Measurements from ENCODE around the gene VWF. TPM values are rescaled to one million over a fixed set of nuclear protein-coding genes. Genes with fewer than 3 reads are reported as not detected.
"Not testable (repeated sequence)": the region's sequence is repeated elsewhere in the genome, so short reads cannot be mapped to it uniquely, and the experiment has no call there.

The VWF gene
- total RNA-seq, 1 experiment from 2014 or later: 0.03 TPM

DNA sequence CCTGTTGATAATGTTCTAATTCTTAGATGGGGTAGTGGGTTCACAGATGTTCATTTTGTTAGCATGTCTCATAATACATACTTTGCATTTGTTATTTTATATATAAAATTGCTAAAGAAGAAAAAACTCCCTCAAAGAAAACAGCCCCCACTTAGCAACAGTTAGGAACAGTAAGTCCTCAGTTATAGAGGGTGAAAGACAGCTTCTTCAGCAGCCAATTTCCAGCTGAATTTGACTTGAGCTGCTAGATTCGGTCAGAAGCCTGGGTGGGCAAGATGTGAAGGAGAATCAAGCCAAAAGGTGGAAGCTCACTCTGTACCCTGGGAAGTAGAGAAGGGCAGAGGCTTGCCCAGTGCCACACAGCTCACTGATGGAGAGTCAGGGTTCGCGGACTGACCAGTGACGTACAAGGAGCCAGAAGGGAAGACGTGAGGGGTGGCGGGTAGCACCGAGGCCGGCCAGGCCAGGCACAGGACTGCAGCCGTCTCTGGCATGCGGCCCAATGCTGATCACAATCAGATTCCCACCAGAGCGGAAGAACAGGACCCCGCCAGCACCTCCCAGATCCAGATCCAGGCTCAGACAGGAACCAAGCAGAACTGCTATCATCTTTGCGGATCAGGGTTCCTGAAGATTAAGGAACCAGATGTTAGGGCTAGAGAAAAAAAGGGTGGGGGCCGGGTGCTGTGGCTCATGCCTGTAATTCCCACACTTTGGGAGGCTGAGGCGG, 30.4 kb upstream of the VWF start:
- no peaks in the 10 kb centered on the region; the same call in 1 of the 2 replicates for H3K9me3 ChIP-seq
- H3K36me3 ChIP-seq: no peaks in the 10 kb centered on the region
- no peak for DNase-seq
- H3K4me3 ChIP-seq: no peak overlapping the region
- no peaks in the 10 kb centered on the region for H3K27me3 ChIP-seq

DNA sequence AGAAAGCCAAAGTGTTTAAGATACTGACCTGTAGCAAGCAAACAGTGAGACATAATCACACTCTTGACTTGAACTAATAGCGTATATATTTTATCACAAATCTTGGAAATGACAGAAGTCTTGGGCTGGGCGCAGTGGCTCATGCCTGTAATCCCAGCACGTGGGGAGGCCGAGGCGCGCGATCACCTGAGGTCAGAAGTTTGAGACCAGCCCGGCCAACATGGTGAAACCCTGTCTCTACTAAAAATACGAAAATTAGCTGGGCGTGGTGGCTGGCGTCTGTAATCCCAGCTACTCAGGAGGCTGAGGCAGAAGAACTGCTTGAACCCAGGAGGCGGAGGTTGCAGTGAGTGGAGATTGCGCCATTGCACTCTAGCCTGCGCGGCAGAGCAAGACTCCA, 24.3 kb upstream of the VWF start:
- not testable (repeated sequence) for H3K36me3 ChIP-seq, DNase-seq, H3K9me3 ChIP-seq, H3K27me3 ChIP-seq, H3K4me3 ChIP-seq

DNA sequence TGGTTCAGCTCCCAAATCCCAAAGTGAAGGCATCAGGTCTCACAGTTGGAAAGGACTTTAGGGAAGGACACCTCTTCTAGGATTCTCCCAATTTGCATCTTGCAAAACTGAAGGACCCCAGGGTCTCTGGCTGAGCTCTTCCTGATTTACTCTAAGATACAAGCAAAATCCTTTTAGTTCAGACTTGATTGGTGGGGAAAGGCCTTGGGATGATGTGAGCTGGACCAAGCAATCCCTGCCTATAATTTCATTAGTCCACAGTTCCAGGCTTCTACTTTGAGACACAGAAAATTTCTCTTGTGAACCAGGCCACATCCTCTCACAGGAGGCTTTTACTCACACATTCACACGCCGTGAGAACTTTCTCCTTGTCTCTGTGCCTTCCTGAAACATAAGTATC, 23.6 kb upstream of the VWF start:
- Histone ChIP-seq H3K27me3 (no peaks in the 10 kb centered on the region), H3K4me3 (no peak overlapping the region), H3K36me3 (no peaks in the 10 kb centered on the region), H3K9me3 (peaks cover 3% of the 10 kb centered on the region; the same call in 1 of the 2 replicates)
- DNase-seq: no peak

DNA sequence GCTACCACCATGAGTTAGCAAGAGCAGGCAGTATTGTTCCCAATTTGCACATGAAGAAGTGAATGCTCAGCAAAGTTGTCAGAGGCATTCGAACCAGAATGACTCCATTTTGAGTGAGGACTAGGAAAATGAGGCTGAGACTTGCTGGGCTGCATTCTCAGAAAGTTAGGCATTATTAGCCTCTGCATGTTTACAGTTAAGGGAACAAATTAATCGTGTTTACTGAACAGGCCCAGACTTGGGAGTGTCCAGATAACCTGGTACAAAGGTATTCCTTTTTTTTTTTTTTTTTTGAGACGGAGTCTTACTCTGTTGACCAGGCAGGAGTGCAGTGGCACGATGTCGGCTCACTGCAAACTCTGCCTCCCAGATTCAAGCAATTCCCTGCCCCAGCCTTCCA, 22.5 kb upstream of the VWF start:
- no peaks in the 10 kb centered on the region for H3K27me3 ChIP-seq
- H3K4me3 ChIP-seq: no peak overlapping the region
- DNase-seq: no peak
- no peaks in the 10 kb centered on the region for H3K36me3 ChIP-seq
- H3K9me3 ChIP-seq: peaks cover 3% of the 10 kb centered on the region; the same call in 1 of the 2 replicates

DNA sequence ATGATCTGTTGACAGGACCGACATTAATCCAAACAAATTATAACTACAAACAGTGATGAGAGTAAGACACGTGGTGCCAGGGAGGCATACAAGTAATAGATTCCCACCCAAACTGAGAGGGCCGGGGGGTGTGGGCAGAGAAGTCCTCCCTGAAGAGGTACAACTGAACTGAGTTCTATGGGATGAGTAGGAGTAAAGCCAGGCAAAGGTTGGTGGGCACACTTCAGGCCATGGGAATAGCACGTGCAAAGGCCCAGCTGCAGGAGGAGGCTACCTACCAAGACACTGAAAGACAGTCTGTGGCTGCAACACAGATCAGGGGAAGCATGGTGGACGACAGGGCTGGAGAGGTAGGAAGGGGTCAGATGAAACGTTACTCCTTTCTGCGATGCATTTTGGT, 22.0 kb upstream of the VWF start:
- Histone ChIP-seq H3K9me3 (peaks cover 3% of the 10 kb centered on the region; the same call in 1 of the 2 replicates), H3K27me3 (no peaks in the 10 kb centered on the region), H3K36me3 (no peaks in the 10 kb centered on the region), H3K4me3 (no peak overlapping the region)
- no peak for DNase-seq

DNA sequence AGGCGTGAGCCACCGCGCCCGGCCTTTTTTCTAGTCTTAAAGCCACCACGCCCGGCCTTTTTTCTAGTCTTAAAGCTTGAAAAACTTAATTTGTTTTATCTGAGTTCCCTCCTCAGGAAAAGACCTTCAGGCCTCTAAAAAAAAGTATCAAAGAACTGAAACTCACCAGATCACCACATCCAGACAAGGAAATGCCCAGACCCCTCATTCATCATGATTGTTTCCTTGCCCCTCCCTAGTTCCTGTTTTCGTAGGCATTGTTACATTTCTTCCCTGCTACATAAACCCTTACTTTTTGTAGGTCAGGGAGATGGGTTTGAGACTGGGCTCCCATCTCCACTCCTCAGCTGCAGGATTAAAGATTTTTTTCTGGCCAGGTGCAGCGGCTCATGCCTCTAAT, 21.1 kb upstream of the VWF start:
- DNase-seq: no peak
- Histone ChIP-seq H3K36me3 (no peaks in the 10 kb centered on the region), H3K9me3 (peaks cover 3% of the 10 kb centered on the region; the same call in 1 of the 2 replicates), H3K27me3 (no peaks in the 10 kb centered on the region), H3K4me3 (no peak overlapping the region)

DNA sequence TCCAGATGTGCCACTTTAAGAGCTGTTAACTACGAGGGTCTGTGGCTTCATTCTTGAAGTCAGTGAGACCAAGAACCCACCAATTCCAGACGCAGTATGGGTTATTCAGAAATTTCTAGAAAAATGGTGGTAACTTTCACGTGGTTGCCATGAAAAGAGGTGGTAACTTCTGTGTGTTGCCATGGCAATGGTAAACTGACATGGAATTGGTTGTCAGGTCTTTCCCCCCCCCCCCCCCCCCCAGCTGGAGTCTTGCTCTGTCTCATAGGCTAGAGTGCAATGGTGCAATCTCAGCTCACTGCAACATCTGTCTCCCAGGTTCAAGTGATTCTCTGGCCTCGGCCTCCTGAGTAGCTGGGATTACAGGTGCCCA, 18.8 kb upstream of the VWF start:
- H3K4me3 ChIP-seq: no peak overlapping the region
- no peak for DNase-seq
- no peaks in the 10 kb centered on the region for H3K9me3 ChIP-seq
- no peaks in the 10 kb centered on the region for H3K36me3 ChIP-seq
- no peaks in the 10 kb centered on the region for H3K27me3 ChIP-seq

DNA sequence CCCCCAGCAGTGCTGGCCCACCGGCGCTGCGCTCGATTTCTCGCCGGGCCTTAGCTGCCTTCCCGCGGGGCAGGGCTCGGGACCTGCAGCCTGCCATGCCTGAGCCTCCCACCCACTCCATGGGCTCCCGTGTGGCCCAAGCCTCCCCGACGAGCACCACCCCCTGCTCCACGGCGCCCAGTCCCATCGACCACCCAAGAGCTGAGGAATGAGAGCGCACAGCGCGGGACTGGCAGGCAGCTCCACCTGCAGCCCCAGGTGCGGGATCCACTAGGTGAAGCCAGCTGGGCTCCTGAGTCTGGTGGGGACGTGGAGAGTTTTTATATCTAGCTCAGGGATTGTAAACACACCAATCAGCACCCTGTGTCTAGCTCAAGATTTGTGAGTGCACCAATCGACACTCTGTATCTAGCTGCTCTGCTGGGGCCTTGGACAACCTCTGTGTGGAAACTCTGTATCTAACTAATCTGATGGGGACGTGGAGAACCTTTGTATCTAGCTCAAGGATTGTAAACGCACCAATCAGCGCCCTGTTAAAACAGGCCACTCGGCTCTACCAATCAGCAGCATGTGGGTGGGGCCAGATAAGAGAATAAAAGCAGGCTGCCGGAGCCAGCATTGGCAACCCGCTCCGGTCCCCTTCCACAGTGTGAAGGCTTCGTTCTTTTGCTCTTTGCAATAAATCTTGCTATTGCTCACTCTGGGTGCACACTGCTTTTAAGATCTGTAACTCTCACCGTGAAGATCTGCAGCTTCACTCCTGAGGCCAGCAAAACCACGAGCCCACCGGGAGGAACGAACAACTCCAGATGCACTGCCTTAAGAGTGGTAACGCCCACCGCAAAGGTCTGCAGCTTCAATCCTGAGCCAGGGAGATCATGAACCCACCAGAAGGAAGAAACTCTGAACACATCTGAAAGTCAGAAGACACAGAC, 18.2 kb upstream of the VWF start:
- not testable (repeated sequence) for H3K4me3 ChIP-seq, H3K27me3 ChIP-seq, H3K9me3 ChIP-seq, DNase-seq, H3K36me3 ChIP-seq

DNA sequence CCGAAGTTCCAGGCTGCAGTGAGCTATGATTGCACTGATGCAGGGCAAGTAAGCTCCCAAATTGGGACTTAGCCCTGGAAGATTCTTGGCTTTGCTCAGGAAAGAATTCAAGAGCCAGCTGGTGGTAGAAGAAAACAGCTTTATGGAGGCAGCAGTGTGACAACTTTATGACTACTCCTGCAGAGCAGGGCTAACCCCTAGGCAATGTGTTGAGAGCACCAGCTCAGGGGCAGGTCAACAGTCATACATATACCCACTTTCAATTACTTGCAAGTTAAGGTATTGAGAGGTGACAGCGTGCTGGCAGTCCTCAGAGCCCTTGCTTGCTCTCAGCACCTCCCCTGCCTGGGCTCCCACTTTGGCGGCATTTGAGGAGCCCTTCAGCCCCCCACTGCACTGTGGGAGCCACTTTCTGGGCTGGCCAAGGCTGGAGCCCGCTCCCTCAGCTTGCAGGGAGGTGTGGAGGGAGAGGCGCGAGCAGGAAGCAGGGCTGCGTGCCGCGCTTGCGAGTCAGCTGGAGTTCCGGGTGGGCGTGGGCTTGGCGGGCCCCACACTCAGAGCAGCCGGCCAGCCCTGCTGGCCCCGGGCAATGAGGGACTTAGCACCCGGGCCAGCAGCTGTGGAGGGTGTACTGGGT, 17.4 kb upstream of the VWF start:
- H3K9me3 ChIP-seq, H3K27me3 ChIP-seq, H3K36me3 ChIP-seq, H3K4me3 ChIP-seq, DNase-seq: not testable (repeated sequence)

DNA sequence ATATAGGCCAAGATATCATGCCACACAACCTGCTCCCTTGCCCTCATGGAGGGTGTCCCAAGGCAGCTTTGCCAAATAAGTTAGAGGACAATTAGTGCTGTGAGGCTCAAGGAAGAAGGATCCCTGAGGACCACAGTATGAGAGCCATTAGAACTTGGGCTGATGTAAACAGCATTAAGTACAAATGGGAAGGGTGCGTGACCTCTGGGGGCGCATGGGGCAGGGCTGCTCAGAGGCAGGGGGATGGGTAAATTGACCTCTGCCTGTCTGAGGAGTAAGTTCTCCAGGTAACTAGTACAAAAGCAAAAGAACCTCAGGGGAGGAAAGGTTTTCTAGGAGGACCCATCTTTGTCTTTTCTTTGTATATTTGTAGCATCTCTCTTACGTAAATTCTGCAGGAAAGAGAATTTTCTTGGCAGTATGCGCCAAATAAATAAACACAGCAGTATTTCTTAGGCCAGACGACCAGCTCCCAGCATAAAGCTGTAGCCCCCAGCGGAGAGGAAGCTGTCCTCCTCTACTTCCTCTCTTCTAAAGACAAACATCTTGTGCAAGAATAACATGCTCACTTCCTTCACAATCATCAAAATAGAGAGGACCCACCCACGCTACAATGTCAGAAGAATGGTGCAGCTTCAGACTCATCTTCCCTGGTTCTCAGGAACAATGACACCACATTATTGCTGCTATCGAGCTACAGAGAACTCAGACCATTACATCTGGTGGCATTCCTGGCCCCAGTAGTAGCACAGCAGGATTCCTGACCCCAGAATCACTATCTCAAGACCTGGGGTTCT, 16.4 kb upstream of the VWF start:
- H3K27me3 ChIP-seq: no peaks in the 10 kb centered on the region
- DNase-seq: no peak
- no peaks in the 10 kb centered on the region for H3K36me3 ChIP-seq
- no peak overlapping the region for H3K4me3 ChIP-seq
- H3K9me3 ChIP-seq: no peaks in the 10 kb centered on the region

DNA sequence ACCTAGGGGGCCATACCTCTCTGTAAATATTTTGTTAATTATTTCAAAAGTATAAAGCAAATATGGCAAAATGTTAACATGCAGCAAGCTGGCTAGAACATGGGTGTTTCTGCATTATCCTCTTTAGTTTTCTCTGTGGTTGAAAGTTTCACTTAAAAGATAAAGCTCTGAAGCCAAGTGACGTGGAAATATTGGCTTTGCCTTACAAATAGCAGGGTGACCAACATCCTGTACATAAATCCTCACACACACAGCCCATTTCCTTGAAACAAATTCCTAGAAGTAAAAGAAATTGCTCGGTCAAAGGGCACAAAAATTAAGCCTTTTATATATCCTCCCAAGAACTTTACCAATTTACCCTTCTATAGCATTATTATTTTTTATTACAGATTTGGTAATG, 10.6 kb upstream of the VWF start:
- Histone ChIP-seq H3K9me3 (peaks cover 5% of the 10 kb centered on the region), H3K4me3 (no peak overlapping the region), H3K36me3 (no peaks in the 10 kb centered on the region), H3K27me3 (no peaks in the 10 kb centered on the region)
- DNase-seq: no peak

DNA sequence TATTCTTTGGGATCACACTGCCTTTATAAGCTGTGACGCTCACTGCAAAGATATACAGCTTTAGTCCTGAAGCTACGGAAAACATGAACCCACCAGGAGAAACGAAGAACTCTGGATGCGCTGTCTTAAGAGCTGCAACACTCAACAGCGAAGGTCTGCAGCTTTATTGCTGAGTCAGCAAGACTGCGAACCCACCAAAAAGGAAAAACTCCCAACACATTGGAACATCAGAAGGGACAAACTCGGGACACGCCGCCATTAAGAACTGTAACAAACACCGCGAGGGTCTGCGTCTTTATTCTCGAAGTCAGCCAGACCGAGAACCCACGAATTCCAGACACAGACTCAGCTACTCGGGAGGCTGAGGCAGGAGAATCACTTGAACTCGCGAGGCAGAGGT, 9.2 kb upstream of the VWF start:
- Histone ChIP-seq H3K27me3 (no peaks in the 10 kb centered on the region), H3K36me3 (no peaks in the 10 kb centered on the region), H3K9me3 (peaks cover 5% of the 10 kb centered on the region), H3K4me3 (no peak overlapping the region)
- DNase-seq: no peak

DNA sequence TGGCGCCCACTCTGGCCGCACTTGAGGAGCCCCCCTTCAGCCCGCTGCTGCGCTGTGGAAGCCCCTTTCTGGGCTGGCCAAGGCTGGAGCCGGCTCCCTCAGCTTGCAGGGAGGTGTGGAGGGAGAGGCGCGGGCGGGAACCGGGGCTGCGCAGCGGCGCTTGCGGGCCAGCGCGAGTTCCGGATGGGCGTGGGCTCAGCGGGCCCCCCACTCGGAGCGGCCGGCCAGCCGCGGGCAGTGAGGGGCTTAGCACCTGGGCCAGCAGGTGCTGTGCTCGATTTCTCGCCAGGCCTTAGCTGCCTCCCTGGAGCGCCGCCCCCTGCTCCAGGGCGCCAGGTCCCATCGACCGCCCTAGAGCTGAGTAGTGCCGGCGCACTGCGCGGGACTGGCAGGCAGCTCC, 8.0 kb upstream of the VWF start:
- no peaks in the 10 kb centered on the region for H3K36me3 ChIP-seq
- DNase-seq: no peak
- H3K27me3 ChIP-seq: no peaks in the 10 kb centered on the region
- peaks cover 5% of the 10 kb centered on the region for H3K9me3 ChIP-seq
- H3K4me3 ChIP-seq: no peak overlapping the region

DNA sequence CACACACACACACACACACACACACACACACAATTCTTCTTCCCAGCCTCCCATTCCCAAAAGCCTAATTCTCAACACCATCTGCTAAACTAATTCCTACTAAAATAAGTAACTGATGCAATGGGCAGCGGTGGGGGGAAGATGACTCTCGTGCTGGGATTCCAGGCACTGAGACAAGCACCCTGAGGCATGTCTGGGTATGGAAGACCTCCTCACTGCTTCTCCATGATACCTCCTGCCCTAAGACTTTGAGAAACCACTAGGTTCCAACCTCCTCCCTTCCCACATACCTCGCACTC, 789 bp upstream of the VWF start:
- H3K27me3 ChIP-seq: no peaks in the 10 kb centered on the region
- no peak for DNase-seq
- H3K36me3 ChIP-seq: no peaks in the 10 kb centered on the region
- no peak overlapping the region for H3K4me3 ChIP-seq
- no peaks in the 10 kb centered on the region for H3K9me3 ChIP-seq

DNA sequence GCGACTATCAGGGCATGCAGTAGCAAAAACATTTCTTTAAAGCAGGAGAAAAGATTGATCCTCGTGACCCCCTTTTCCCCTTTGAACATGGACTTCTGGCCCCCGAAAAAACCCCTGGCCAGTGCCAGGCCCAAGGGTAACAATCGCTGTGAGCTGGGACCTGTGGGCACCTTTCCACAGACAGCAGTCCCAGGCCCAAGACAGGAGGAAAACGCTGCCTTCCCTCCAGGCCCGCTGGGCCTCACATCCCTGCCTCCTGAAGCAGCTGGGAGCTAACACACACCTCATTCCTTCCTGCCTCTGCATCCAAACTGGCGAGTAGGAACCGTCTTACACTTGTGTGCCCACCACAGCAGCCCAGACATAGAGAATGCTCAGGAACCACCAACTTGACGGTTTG, 1.2 kb downstream of the VWF start:
- no peaks in the 10 kb centered on the region for H3K9me3 ChIP-seq
- no peaks in the 10 kb centered on the region for H3K27me3 ChIP-seq
- no peaks in the 10 kb centered on the region for H3K36me3 ChIP-seq
- H3K4me3 ChIP-seq: no peak overlapping the region
- no peak for DNase-seq

DNA sequence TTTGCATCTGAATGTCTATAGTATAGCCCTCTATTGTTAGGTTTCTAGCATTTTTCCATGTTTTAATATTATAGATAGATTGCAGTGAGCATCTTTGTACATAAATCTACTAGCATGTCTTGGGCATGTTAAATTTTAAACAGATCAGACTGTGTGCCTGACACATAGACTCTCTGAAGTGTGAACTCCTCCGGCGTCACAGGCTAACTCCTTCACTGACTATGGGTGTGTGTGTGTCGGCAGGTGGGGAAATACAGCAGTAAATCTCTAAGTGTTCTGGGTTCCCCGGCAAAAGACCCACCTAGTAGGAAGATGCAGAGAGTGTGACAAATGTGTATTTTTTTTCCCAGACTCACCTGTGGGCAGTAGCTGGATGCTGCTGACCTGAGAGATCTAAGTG, 2.3 kb downstream of the VWF start:
- no peak for DNase-seq
- H3K9me3 ChIP-seq: no peaks in the 10 kb centered on the region

More for the DNA sequence above, 2.3 kb downstream of the VWF start:
- Histone ChIP-seq H3K27me3 (no peaks in the 10 kb centered on the region), H3K4me3 (no peak overlapping the region), H3K36me3 (no peaks in the 10 kb centered on the region)
